Measurements from ENCODE around the gene LOXL3.

Gene LOXL3

GRCh38 chr2:74548900-74549826 lies 4.6 kb downstream of the LOXL3 start:
- no peak for DNase-seq

- DNase-seq = no peak
Measured at GRCh38 chr2:74548285-74548899, 5.3 kb downstream of the LOXL3 start.

DNA sequence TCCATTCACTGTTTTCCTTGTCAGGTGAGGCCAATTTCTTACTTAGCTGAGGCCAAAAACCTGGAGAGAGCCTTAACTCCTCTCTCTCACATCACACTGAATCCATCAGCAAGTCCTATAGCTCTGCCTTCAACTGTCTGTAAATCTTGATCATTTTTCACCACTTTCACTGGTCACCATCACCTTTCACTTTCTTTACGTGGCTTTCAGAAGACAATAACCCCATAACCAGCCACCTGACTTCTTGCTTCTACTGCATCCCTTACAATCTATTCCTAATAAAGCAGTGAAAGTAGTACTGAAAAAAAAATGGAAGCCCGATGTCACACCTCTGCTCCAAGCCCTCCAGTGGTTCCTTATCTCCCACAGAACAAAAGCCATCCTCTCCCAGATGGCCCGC lies 7.7 kb downstream of the LOXL3 start:
- no peak for DNase-seq

DNA sequence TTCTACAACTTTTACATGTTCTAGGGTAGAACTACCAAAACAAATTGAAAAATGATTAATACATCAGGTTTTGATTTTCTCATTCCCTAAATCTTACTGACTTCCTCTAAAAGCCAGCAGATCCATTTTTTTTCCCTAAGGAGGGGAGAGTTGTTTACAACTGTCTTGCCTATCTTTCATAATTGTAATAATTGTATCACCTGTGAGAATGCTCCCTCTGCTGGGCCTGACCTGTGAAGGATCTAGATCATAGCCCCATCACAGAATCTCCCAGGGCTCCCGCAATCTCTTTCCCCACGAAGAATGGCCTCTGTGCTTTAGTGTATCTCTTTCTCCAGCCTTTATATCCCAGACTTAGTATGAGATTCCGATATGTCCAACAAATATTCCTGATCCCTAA lies 9.1 kb downstream of the LOXL3 start:
- no peak for DNase-seq

DNA sequence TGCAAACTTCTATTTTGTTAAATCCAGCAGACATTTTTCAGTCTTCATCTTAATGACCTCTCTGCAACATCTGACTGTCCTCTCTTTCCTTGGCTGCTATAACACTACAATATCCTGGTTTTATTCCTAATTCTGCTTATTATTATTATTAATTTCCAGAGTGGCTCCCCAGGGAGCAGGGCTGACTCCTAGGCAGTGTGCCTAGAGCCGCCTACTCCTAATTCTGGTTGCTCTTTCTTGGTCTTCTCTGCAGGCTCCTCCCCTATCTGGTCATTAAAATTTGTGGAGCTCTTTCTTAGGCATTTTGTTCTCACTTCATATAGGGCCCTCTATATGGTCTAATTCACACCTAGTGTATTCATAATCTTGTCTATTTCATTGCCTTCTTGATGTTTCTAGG lies 10.8 kb downstream of the LOXL3 start:
- DNase-seq = no peak

DNA sequence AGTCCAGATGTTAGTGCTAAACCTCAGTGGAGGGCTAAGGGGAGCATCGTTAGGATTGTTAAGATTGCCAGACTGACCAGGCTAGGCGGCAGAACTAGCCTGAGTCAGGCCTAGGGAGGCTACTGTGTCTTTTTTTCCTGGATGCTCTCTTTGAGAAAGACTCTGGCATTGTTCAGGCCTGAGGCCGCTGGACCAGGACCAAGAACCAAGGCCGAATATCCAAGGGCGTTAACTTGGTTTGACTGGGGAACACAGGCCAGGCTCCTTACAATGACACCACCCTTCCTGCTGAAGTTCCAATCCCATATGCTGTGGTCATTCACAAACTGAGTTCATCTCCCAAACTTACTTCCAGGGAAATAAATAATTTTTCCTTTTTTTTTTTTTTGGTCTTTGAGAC lies 13.5 kb downstream of the LOXL3 start:
- no peak for DNase-seq

DNA sequence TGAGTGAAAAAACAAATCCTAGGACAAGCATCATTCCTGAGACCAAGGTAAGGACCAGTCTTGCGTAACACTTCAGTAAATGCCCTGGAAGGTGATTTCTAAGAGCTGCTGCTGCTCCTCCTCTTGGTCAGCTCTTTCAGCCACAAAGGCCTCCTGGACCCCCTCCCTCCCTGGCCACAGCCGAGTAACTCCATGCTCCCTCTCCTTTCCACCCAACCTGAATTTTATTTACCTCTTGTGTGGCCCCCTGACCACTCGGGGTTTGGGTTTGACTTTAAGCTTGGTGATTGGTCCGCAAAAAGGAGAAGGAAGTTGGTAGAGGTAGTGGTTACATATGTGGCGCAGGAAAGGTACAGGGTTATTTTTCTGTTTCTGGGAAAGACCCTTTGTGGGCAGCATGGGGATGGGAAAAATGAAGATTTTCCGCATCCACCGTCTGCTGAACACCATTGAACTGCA lies 14.8 kb downstream of the LOXL3 start:
- DNase-seq = no peak

GRCh38 chr2:74537140-74537539 lies 16.6 kb downstream of the LOXL3 start:
- no peak for DNase-seq

DNA sequence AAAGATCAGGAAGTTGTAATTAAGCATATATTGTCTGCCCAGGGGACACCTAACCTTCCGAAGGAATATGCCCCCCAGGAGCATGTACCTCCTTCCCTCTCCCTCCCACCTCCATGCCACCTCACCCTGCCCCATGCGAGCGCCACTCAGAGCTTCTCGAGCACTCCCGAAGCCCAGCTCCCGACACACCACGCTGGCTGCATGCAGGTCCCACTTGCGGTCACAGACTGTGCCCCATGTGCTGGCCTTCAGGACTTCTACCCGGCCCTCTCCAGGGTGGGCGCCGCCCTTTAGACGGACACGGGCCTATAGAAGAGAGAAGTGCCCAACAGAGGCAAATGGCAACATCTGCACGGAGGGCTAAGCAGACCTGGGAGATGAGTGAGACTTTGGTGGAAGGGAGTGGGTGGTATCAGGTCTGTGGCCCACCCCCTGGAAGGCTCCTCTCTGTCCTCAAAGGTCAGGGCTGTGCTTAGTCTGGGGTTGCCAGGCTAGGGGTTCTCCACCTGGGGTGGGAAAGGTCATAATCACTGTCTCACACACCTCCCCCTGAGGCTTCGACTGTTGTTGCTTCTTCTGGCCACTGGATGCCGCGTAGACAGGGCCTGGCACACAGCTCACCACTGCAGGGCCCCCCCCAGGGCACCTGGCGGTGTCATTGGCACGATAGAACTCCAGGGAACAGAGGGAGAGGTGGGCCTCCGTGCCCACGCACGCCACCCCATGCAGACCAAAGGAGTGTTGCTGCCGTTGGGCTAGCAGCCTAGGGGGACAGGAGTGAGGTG lies 17.4 kb downstream of the LOXL3 start:
- no peak for DNase-seq

GRCh38 chr2:74535440-74535965 lies 18.2 kb downstream of the LOXL3 start:
- DNase-seq = no peak

- DNase-seq = no peak
Measured at GRCh38 chr2:74534411-74534810, 19.3 kb downstream of the LOXL3 start.

GRCh38 chr2:74533464-74533863 lies 20.3 kb downstream of the LOXL3 start:
- no peak for DNase-seq

GRCh38 chr2:74532222-74532621 lies 21.5 kb downstream of the LOXL3 start:
- no peak for DNase-seq

GRCh38 chr2:74531666-74532065 lies 22.1 kb downstream of the LOXL3 start:
- no peak for DNase-seq

GRCh38 chr2:74530239-74531187 lies 23.2 kb downstream of the LOXL3 start:
- DNase-seq = peak; percentile 68

DNA sequence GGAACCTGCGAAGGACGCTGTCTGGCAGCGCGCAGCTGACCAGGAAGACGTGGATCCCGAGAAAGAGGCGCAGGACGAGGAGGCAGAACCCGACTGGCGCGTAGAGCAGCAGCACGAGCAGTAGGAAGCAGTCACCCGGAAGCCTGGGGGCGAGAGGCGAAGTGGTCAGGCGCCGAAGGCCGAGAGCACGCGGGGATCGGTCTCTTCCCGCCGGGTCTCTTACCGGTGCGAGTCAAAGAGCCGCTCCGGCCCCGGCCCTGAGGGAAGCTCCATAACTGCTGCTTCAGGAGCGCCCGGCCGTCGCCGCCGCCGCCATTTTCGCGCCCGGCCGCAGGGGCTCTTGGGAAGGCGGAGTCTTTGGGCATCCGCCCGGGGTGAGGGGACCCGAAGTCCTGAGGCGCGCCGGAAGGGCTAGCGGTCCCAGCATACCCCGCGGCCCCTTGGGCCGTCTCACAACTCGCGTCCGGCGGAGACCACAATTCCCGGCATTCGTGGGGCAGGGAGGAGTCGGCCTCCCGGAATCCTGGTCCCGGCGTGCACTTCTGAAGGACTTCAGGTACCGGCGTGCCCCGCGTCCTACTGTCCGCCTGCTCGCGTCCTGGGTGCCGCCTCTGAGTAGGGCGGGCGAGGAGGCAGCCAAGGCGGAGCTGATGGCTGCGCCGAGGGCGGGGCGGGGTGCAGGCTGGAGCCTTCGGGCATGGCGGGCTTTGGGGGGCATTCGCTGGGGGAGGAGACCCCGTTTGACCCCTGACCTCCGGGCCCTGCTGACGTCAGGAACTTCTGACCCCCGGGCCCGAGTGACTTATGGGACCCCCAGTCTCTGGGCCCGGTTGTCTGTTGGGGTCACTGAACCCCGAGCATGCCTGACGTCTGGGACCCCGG lies 24.1 kb downstream of the LOXL3 start, which contains the start of the genes AUP1 and HTRA2:
Gene AUP1 (minus strand): TSS at position 350 of the 882 bp plus-strand sequence. CDS start 77 bp downstream, at position 273.
Gene HTRA2 (plus strand): TSS at position 577 of the 882 bp plus-strand sequence. CDS start 74 bp downstream, at position 651.
- DNase-seq = peak; percentile 95

DNA sequence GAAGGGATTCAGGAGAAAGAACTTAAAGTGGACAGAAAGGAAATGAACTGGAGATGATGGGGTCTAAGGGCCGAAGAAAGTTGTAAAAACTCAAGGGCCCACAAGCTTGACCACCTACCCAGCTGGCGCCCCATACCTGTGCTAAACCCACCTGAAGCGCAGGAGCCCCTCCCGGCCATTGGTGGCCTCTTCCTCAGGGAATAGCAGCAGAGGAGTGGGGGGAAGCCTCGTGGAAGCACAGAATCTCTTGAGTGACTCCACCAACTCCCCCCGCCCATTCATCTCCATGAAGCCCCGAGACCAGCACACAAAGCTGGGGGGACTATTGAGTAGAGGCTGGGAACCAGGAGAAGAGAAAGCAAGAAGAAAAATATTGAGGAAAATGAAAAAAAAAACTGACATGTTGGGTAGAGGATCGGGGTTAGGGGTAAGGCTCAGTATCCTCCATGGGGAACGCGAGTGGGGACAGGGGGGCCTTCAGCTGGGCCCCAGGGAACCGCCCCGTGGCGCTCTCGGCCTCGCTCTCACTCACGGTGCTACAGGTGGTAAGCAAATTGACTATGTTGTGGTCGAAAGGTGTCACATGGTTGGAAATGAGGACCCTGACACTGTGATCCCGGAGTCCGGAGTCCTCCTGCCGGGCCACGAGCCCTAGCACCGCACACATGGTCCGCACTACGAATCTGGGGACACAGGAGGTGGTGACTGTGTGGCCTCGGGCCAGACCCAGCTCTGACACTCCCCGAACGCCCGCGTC lies 25.0 kb downstream of the LOXL3 start:
- peak; percentile 33 for DNase-seq

DNA sequence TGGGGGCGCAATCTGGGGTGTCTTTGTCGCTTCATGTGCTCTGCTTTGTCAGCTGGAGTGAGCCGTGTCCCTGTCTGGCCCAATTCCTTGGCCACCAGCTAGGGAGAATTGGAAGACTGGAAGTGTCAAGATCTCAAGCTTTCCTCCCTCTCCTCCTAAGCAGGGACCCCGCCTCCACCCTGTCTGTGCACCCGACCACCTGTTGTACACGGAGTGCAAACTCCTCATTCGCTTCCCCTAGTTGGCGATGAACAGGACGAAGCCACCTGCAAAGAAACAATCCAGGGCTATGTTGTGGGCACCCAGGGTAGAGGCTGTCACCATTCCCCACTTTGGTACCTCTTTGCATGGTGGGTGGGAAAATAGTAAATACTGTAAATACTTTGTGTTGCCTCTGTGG lies 26.0 kb downstream of the LOXL3 start:
- DNase-seq = no peak

DNA sequence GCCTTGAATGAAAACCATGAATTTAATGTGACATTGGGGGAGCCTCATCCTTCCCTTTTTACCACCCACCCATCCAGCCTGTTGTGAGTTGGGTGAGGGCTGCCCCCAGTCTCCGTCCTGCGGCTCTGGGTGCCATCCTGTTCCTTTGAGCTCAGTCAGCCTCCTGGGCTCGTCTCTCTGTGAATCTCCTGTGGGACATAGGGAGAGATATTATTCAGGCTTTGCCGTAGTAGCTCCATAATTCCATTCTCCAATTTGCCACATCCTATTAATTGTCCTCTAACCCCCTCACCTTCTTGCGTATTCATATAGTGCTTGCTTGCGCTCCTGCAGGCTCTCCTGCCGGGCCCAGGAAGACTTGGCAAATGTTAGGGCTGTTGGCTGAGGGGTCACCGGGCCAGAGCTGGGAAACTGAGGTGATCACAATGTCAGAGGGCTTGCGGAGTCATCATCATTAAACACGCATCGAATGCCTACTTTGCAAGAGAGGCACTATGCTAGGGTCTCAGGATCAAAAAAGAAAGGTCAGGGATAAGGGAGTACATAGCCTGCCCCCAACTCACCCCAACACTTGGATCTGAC lies 27.0 kb downstream of the LOXL3 start:
- DNase-seq = no peak

Measured in CD4-positive, alpha-beta T cell treated with Interleukin-15 for 1 hour (primary cell).